Hepatocyte (in vitro differentiated cells): ENCODE results near the gene PICALM. TPM values are rescaled to one million over a fixed set of nuclear protein-coding genes. Genes with fewer than 3 reads are reported as not detected.

Experiments
- DNase-seq: peaks from one replicate; pipeline ENCODE4 v3.0.0-alpha.2; 2016; ENCODE audit warnings: low spot score
- H2AFZ ChIP-seq: fragments of 200-600 bp; sonication (generic); 2 replicates; pipeline ENCODE4 v1.6.0; 2016; ENCODE audit warnings: antibody characterized with exemption, mild to moderate bottlenecking
- H3K27ac ChIP-seq: fragments of 200-600 bp; sonication (generic); 2 replicates; pipeline ENCODE4 v1.5.1; 2016; ENCODE audit warnings: mild to moderate bottlenecking
- H3K27me3 ChIP-seq: fragments of 200-600 bp; sonication (generic); 2 replicates; pipeline ENCODE4 v1.6.1; 2016
- H3K36me3 ChIP-seq: fragments of 200-600 bp; sonication (generic); replicated peaks from 2 replicates; pipeline ENCODE4 v1.5.1; 2016; ENCODE audit warnings: low read depth; ENCODE audit not compliant: insufficient read depth
- H3K4me1 ChIP-seq: fragments of 200-600 bp; sonication (generic); 2 replicates; pipeline ENCODE4 v1.5.1; 2016; ENCODE audit warnings: mild to moderate bottlenecking, moderate library complexity; ENCODE audit not compliant: insufficient read depth
- H3K4me2 ChIP-seq: fragments of 200-600 bp; sonication (generic); 2 replicates; pipeline ENCODE4 v1.6.0; 2016
- H3K4me3 ChIP-seq: fragments of 200-600 bp; sonication (generic); 2 replicates; pipeline ENCODE4 v1.5.1; 2016; ENCODE audit warnings: mild to moderate bottlenecking
- H3K79me2 ChIP-seq: fragments of 200-600 bp; sonication (generic); 2 replicates; pipeline ENCODE4 v1.6.0; 2017; ENCODE audit warnings: mild to moderate bottlenecking
- H3K9me2 ChIP-seq: fragments of 200-600 bp; sonication (generic); replicated peaks from 2 replicates; pipeline ENCODE4 v1.6.0; 2017; ENCODE audit warnings: mild to moderate bottlenecking; ENCODE audit not compliant: insufficient read depth
- H3K9me3 ChIP-seq: fragments of 200-600 bp; sonication (generic); 2 replicates; pipeline ENCODE4 v1.5.1; 2016; ENCODE audit warnings: low read depth, mild to moderate bottlenecking
- H4K20me1 ChIP-seq: fragments of 200-600 bp; sonication (generic); 2 replicates; pipeline ENCODE4 v1.6.0; 2016; ENCODE audit warnings: mild to moderate bottlenecking; ENCODE audit not compliant: insufficient read depth, poor library complexity, severe bottlenecking
- CTCF ChIP-seq: fragments of 200-600 bp; sonication (generic); IDR thresholded peaks from 2 replicates; pipeline ENCODE4 v1.5.1; 2016; ENCODE audit warnings: antibody characterized with exemption, mild to moderate bottlenecking; ENCODE audit not compliant: poor library complexity
- EZH2 ChIP-seq: fragments of 200-600 bp; sonication (generic); IDR thresholded peaks from 2 replicates; pipeline ENCODE4 v1.6.1; 2016; ENCODE audit warnings: antibody characterized with exemption, mild to moderate bottlenecking, borderline replicate concordance
- EZH2phosphoT487 ChIP-seq: fragments of 200-600 bp; sonication (generic); IDR thresholded peaks from one replicate; pipeline ENCODE4 v1.6.1; 2018; ENCODE audit warnings: antibody characterized with exemption, mild to moderate bottlenecking, low read depth, moderate library complexity; ENCODE audit not compliant: unreplicated experiment, severe bottlenecking
- WGBS: methylation state at CpG from one replicate; pipeline ENCODE4 v1.1.6; 2016; ENCODE audit warnings: low lambda C conversion rate; ENCODE audit errors: missing lambda C conversion rate; 5-methylcytosine and 5-hydroxymethylcytosine counted together
- polyA plus RNA-seq: library from polyadenylated mRNA; unstranded; fragments of >200 nt; fragmentation: Nextera tagmentation; extraction: Ambion mirVana; gene quantifications from 2 replicates; pipeline ENCODE4 v1.2.1, GENCODE V29; 2016
- total RNA-seq: library from RNA; depleted of rRNA; stranded (reverse); fragments of >200 nt; gene quantifications from 2 replicates; pipeline ENCODE4 v1.2.3, GENCODE V29; 2014

PICALM gene
- total and polyA plus RNA-seq, 2 experiments from 2014 or later = 46.4 to 197 TPM

DNA sequence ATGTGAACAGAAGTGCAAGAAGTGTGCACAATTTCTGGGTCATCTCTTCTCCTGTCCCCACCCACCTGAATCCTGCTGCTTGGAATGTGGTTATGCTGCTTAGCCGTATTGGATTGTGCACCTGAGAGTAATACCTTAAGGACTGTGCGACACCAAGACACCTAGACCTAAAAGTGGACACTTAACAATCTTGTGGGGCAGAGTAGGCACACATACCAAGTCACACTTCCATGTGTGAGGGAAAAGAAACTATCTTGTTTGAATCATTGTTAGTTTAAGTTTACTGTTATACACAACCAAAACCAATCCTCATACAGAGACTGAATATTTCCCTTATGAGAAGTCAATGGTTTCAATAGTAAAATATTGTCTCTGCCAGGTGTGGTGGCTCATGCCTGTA is 120.0 kb downstream of the PICALM start:
- H3K4me1 ChIP-seq = no peaks in the 10 kb centered on the region
- H3K27me3 ChIP-seq = no peaks in the 10 kb centered on the region
- H3K4me2 ChIP-seq = no peak overlapping the region
- H3K36me3 ChIP-seq = no peaks in the 10 kb centered on the region
- no peaks in the 10 kb centered on the region for H3K9me3 ChIP-seq
- TF ChIP-seq CTCF (no peak), EZH2 (no peak), EZH2phosphoT487 (no peak)
- H4K20me1 ChIP-seq = no peaks in the 10 kb centered on the region
- no peak for DNase-seq
- no peak overlapping the region for H2AFZ ChIP-seq
- H3K9me2 ChIP-seq = no peaks in the 10 kb centered on the region
- H3K79me2 ChIP-seq = no peaks in the 10 kb centered on the region
- WGBS = 82% methylated on average over 2 of the region's 2 CpGs
- H3K27ac ChIP-seq = no peak overlapping the region
- no peak overlapping the region for H3K4me3 ChIP-seq

DNA sequence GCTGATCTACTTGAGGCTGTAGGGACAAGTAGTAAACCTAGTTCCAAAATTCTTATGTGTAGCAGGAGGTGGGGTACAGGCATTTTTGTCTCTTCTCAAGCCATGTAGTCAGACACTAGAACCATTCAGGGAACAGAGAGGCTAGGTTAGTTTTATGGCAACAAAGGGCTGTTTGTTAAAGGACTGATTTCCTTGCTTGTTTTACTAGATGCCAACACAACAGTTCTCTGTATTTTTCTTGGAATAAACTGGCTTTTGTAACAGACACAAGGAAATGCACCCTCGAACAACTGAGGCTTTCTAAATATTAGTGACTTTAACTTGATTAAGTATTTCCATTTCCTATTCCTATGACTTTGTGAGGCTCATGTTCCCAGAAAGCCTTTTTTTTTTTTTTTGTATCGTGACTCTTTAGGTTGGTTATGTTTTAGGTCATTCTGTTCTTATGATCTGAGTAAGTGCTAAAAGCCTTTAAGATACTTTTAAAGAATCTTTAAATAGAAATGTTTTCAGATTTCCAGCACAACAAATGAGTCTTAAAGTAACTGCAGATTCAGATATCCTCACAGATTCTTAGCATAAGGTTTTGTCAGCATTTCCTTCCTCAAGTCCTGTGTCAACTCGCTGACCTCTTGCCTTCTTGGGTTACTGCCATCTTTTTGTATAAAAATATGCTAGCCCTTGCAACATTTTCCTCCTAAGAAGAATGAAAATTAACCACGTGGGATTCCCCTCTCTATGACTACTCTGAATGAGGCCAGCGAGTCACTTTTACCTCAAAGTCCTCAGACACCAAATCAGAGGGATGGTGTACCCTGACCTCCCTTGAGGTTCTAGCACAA is 121.2 kb downstream of the PICALM start:
- H3K4me1 ChIP-seq = no peaks in the 10 kb centered on the region
- no peak overlapping the region for H2AFZ ChIP-seq
- H4K20me1 ChIP-seq = no peaks in the 10 kb centered on the region
- H3K9me3 ChIP-seq = no peaks in the 10 kb centered on the region
- no peak for TF ChIP-seq EZH2phosphoT487
- no peak for TF ChIP-seq EZH2
- no peak for TF ChIP-seq CTCF
- no peak overlapping the region for H3K4me2 ChIP-seq
- no peaks in the 10 kb centered on the region for H3K36me3 ChIP-seq
- WGBS = 68% methylated on average over 5 of the region's 5 CpGs
- H3K4me3 ChIP-seq = no peak overlapping the region
- H3K27ac ChIP-seq = peak overlapping the region; percentile 17
- H3K27me3 ChIP-seq = no peaks in the 10 kb centered on the region
- H3K9me2 ChIP-seq = no peaks in the 10 kb centered on the region
- H3K79me2 ChIP-seq = no peaks in the 10 kb centered on the region
- peak; percentile 19 for DNase-seq

DNA sequence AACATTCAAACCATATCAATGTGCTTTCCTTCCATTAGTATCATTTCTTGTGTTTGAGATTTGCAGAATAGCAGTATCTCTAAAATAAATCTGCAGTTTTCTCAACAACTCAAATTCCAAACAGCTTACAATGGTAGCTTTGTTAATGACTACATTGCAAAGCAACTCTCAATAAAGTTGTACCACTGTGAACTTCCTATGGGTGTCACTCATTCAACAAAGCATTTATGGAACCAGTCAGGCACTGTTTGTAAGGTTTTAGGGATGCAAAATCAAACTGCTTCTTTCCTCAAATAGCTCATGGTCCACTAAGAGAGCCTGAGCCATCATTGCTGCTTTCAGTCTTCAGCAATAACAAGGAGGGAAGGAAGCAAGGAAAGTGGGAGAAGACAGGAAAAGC is 122.7 kb downstream of the PICALM start:
- Histone ChIP-seq H4K20me1 (no peaks in the 10 kb centered on the region), H3K4me1 (no peaks in the 10 kb centered on the region), H3K27me3 (no peaks in the 10 kb centered on the region), H3K4me3 (no peak overlapping the region), H3K27ac (no peak overlapping the region), H3K36me3 (no peaks in the 10 kb centered on the region), H3K4me2 (no peak overlapping the region), H3K79me2 (no peaks in the 10 kb centered on the region), H3K9me2 (no peaks in the 10 kb centered on the region), H2AFZ (no peak overlapping the region), H3K9me3 (no peaks in the 10 kb centered on the region)
- DNase-seq = no peak
- TF ChIP-seq EZH2phosphoT487 (no peak), EZH2 (no peak), CTCF (no peak)

DNA sequence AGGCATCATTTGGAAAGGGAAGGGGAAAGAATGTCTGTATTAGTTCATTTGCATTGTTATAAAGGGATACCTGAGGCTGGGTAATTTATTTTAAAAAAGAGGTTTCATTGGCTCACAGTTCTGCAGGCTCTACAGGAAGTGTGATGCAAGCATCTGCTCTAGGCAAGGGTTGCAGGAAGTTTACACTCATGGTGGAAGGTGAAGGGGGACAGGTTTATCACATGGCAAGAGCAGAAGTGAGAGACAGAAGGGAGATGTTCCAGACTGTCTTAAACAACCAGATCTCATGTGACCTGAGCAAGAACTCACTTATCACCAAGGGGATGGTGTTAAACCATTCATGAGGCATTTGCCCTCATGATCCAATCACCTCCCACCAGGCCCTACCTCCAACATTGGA is 123.1 kb downstream of the PICALM start:
- H3K9me3 ChIP-seq = no peaks in the 10 kb centered on the region
- no peaks in the 10 kb centered on the region for H3K27me3 ChIP-seq
- no peak overlapping the region for H3K4me3 ChIP-seq
- TF ChIP-seq CTCF (no peak), EZH2phosphoT487 (no peak), EZH2 (no peak)
- no peaks in the 10 kb centered on the region for H3K9me2 ChIP-seq
- H4K20me1 ChIP-seq = no peaks in the 10 kb centered on the region
- DNase-seq = no peak
- no peaks in the 10 kb centered on the region for H3K36me3 ChIP-seq
- no peak overlapping the region for H3K27ac ChIP-seq
- no peak overlapping the region for H3K4me2 ChIP-seq
- H2AFZ ChIP-seq = no peak overlapping the region
- no peaks in the 10 kb centered on the region for H3K79me2 ChIP-seq
- no peaks in the 10 kb centered on the region for H3K4me1 ChIP-seq
